T-helper 17 cell (primary cell): Measurements from ENCODE around the gene PCSK9. TPM values are rescaled to one million over a fixed set of nuclear protein-coding genes. Genes with fewer than 3 reads are reported as not detected.
A peak's percentile ranks its signal among the peaks of the same experiment; 100 is the strongest.

Source experiments
- ATAC-seq: fragments of 150-1000 bp; cut with Tn5 transposase; 2 replicates; pipeline ENCODE4 v1.10.0; 2021; ENCODE audit warnings: mild to moderate bottlenecking, moderate library complexity
- DNase-seq, 3 donors: peaks; one replicate each; pipeline versions ENCODE4 v3.0.0 to v3.0.0-alpha.2; 2020 to 2021
- H3K9me3 ChIP-seq: one replicate; pipeline ENCODE4 v1.7.0; 2013; ENCODE audit warnings: low read length, mild to moderate bottlenecking; ENCODE audit not compliant: control insufficient read depth, poor library complexity, severe bottlenecking
- H3K27ac Mint-ChIP-seq: one replicate; pipeline ENCODE4 v1.8.0; 2022; ENCODE audit warnings: mild to moderate bottlenecking, moderate library complexity, mixed read lengths
- H3K27me3 Mint-ChIP-seq: one replicate; pipeline ENCODE4 v1.8.0; 2022; ENCODE audit warnings: mixed read lengths
- H3K36me3 Mint-ChIP-seq: one replicate; pipeline ENCODE4 v1.8.0; 2022; ENCODE audit warnings: low read depth, mixed read lengths
- H3K4me1 Mint-ChIP-seq: one replicate; pipeline ENCODE4 v1.8.0; 2022; ENCODE audit warnings: mild to moderate bottlenecking, mixed read lengths
- H3K4me3 Mint-ChIP-seq: one replicate; pipeline ENCODE4 v1.8.0; 2022; ENCODE audit warnings: mild to moderate bottlenecking, moderate library complexity, mixed read lengths
- total RNA-seq, 4 donors: library from RNA in 2 of 4; stranded (reverse) in 2 of 4; gene quantifications; one replicate each; pipeline ENCODE4 v1.2.3 and lab custom pipeline; 2022 to 2026

Gene PCSK9
- total RNA-seq, 2 donors from 2014 or later = not detected

- ATAC-seq (no peak), DNase-seq (no peak)
Observed at GRCh38 chr1:55052221-55053142, 13.1 kb downstream of the PCSK9 start.

DNA sequence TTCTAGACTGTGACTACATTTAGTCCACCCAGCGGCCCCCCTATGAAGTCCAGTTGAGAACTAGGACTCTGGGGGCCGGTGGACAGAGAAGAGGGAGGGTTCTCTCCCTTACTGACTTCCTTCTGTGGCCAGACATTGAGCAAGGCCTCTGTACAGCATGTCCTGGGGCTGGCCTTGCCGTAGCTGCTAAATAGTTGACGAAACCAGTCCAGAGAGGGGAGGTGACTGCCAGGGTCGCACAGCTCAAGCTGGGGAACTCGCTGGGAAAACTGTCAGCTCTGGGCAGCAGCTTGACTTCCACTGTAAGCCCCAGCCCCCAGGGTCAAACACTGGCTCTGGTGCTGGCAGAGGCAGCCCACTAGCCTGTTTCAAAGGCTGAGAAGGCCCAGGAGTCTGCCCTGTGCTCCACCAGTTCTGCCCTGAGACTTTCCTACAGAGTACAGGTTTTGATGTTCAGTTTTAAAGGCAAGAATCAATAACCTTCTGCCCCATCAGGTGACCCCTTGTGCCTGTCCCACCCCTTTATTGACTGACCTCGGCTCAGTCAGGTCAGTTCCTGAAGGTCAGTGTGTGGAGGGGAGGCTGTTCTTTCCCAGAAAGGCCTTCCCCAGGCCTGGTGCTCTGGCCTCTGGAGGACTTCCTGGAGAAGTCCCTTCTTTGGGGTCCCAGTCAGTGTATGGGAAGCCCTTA, 14.1 kb downstream of the PCSK9 start:
- Mint-ChIP-seq H3K27ac (no peak overlapping the region), H3K4me3 (no peak overlapping the region), H3K4me1 (no peaks in the 10 kb centered on the region), H3K27me3 (peaks cover 4% of the 10 kb centered on the region), H3K36me3 (no peaks in the 10 kb centered on the region)
- no peak for DNase-seq
- no peak for ATAC-seq
- no peaks in the 10 kb centered on the region for H3K9me3 ChIP-seq

More at GRCh38 chr1:55052221-55053142, 13.1 kb downstream of the PCSK9 start:
- H3K27ac Mint-ChIP-seq = no peak overlapping the region
- no peaks in the 10 kb centered on the region for H3K36me3 Mint-ChIP-seq
- no peaks in the 10 kb centered on the region for H3K4me1 Mint-ChIP-seq
- no peak overlapping the region for H3K4me3 Mint-ChIP-seq
- peaks cover 4% of the 10 kb centered on the region for H3K27me3 Mint-ChIP-seq
- H3K9me3 ChIP-seq = no peaks in the 10 kb centered on the region

DNA sequence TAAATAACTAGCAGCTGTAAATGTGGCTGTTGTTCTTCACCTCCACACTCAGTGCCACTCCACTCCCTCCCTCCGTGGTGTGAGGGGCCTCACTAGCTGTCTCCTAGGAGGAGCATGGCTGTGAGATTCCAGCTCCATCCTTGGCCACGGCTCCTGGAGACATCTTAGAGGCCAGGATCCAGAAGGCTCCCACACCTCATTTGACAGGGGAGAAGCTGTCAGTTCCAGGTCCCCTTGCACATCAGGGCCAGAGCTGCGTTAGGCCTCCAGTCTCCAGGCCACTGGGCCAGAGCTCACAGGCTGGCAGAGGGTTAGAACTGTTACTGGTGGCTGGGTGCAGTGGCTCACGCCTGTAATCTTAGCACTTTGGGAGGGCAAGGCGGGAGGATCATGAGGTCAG, 15.0 kb downstream of the PCSK9 start:
- Mint-ChIP-seq H3K27me3 (peaks cover 4% of the 10 kb centered on the region), H3K4me3 (no peak overlapping the region), H3K4me1 (no peaks in the 10 kb centered on the region), H3K36me3 (no peaks in the 10 kb centered on the region), H3K27ac (peak overlapping the region; percentile 41)
- no peak for ATAC-seq
- H3K9me3 ChIP-seq = no peaks in the 10 kb centered on the region
- DNase-seq = no peak

GRCh38 chr1:55055084-55055882, 15.9 kb downstream of the PCSK9 start:
- peak overlapping the region; percentile 41 for H3K27ac Mint-ChIP-seq

DNA sequence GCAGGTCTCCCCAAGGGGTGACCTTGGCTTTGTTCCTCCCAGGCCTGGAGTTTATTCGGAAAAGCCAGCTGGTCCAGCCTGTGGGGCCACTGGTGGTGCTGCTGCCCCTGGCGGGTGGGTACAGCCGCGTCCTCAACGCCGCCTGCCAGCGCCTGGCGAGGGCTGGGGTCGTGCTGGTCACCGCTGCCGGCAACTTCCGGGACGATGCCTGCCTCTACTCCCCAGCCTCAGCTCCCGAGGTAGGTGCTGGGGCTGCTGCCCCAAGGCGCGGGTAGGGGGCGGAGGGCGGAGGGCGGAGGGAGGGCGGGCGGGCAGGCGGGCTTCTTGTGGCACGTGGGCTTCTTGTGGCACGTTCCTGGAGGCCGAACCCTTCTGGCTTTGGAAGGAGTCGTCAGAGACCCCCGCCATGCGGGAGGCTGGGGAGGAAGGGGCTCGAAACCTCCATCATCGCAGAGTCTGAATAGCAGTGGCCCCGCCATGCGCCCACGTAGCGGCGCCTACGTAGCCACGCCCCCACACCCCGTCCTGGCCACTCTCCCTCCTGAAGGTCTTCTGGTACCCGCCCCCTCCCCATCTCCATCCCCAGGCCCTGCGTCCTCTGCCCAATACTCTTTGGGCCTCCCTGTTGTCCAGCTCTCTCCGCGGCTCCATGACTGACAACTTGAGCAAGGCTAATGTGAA, 16.7 kb downstream of the PCSK9 start:
- DNase-seq = no peak
- no peaks in the 10 kb centered on the region for H3K9me3 ChIP-seq
- Mint-ChIP-seq H3K4me3 (no peak overlapping the region), H3K4me1 (no peaks in the 10 kb centered on the region), H3K27me3 (peaks cover 4% of the 10 kb centered on the region), H3K36me3 (no peaks in the 10 kb centered on the region), H3K27ac (no peak overlapping the region)
- no peak for ATAC-seq

More at GRCh38 chr1:55055084-55055882, 15.9 kb downstream of the PCSK9 start:
- no peaks in the 10 kb centered on the region for H3K36me3 Mint-ChIP-seq
- ATAC-seq (no peak), DNase-seq (no peak)
- H3K4me3 Mint-ChIP-seq = no peak overlapping the region
- H3K4me1 Mint-ChIP-seq = no peaks in the 10 kb centered on the region
- H3K9me3 ChIP-seq = no peaks in the 10 kb centered on the region
- peaks cover 4% of the 10 kb centered on the region for H3K27me3 Mint-ChIP-seq

DNA sequence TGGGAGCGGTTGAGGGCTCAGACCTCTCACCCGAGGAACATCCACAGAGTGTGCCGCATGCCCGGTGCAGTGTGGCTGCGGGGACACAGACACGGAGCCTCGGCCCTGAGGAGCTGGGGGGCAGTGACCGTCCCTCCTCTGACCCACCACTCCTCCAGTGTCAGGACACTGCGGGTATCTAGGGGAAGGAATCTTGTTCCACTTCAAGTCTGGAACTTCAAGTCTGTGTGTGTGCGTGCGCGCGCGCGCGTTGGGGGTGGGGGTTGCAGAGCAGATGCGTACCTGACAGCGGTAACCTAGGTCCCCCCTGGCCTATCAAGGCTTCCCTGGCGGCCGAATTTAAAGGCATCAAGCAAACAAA, 17.3 kb downstream of the PCSK9 start:
- no peaks in the 10 kb centered on the region for H3K36me3 Mint-ChIP-seq
- ATAC-seq = no peak
- H3K27ac Mint-ChIP-seq = no peak overlapping the region
- H3K4me3 Mint-ChIP-seq = no peak overlapping the region
- H3K9me3 ChIP-seq = no peaks in the 10 kb centered on the region
- peaks cover under 1% of the 10 kb centered on the region for H3K27me3 Mint-ChIP-seq
- H3K4me1 Mint-ChIP-seq = no peaks in the 10 kb centered on the region
- DNase-seq = no peak

DNA sequence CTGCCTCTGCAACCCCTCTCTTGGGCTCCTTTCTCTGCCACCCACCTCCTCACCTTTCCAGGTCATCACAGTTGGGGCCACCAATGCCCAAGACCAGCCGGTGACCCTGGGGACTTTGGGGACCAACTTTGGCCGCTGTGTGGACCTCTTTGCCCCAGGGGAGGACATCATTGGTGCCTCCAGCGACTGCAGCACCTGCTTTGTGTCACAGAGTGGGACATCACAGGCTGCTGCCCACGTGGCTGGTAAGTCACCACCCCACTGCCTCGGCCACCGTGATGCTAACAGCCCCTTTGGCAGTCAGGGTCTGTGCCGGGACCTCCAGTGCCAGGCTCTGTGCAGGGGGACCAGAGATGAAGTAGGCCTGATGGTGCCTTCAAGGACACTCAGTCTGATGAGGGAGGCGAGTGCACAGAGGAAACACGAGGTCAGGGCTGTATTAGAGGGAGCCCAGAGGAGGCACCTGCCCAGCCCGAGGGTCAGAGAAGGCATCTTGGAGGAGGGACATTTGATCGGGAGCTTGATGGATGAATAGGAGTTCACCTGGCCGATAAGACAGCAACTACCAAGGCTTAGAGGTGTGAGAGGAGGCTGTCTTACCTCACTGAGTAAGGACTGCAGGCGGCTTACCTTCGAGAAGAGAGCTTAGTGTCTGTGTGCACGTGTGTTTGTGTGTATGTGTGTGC, 18.1 kb downstream of the PCSK9 start:
- DNase-seq (no peak), ATAC-seq (no peak)
- no peak overlapping the region for H3K4me3 Mint-ChIP-seq
- no peaks in the 10 kb centered on the region for H3K36me3 Mint-ChIP-seq
- peaks cover 3% of the 10 kb centered on the region for H3K4me1 Mint-ChIP-seq
- no peaks in the 10 kb centered on the region for H3K9me3 ChIP-seq
- no peak overlapping the region for H3K27ac Mint-ChIP-seq
- H3K27me3 Mint-ChIP-seq = no peaks in the 10 kb centered on the region

DNA sequence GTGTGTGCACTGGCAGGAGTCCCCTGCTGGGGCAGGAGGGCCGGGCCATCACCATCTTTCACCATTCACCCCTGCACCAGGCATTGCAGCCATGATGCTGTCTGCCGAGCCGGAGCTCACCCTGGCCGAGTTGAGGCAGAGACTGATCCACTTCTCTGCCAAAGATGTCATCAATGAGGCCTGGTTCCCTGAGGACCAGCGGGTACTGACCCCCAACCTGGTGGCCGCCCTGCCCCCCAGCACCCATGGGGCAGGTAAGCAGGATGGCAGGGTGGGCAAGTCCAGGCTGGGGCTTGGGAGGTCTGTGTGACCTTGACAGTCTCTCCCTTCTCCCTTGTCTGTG, 18.6 kb downstream of the PCSK9 start:
- ATAC-seq (no peak), DNase-seq (no peak)
- Mint-ChIP-seq H3K27ac (no peak overlapping the region), H3K4me1 (peaks cover 3% of the 10 kb centered on the region), H3K36me3 (no peaks in the 10 kb centered on the region), H3K4me3 (no peak overlapping the region), H3K27me3 (no peaks in the 10 kb centered on the region)
- H3K9me3 ChIP-seq = no peaks in the 10 kb centered on the region

DNA sequence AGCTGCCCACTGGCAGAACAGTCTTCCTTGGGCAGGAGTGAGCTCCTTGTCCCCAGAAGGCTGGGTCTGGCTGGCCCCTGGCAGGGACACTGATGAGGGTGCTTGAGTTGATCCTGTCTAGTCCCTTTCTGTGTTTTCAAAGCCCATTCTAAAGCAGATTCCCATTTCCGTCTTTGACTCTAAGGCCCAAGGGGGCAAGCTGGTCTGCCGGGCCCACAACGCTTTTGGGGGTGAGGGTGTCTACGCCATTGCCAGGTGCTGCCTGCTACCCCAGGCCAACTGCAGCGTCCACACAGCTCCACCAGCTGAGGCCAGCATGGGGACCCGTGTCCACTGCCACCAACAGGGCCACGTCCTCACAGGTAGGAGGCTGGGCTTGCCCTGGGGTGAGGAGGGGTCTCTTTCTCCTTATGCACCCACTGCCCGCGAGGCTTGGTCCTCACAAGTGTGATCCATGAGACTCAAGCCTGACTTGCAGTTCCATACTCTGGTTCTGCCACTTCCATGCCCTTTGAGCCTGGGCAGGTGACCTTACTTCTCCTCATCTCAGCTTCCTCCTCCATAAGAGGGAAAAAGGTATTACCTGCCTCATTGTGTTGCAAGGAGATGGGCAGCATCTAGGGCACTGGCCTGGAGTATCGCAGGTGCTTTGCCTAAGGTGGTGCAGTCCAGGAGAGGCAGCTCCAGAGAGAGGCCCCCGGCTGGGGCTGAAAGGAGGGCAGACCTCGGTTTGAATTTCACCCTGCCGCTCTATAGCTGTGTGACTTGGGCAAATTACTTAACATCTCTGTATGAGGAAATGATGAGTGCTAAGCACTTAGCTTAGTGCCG, 20.2 kb downstream of the PCSK9 start:
- no peak overlapping the region for H3K27ac Mint-ChIP-seq
- ATAC-seq (no peak), DNase-seq (no peak)
- no peaks in the 10 kb centered on the region for H3K36me3 Mint-ChIP-seq
- H3K27me3 Mint-ChIP-seq = no peaks in the 10 kb centered on the region
- H3K9me3 ChIP-seq = no peaks in the 10 kb centered on the region
- H3K4me1 Mint-ChIP-seq = peaks cover 3% of the 10 kb centered on the region
- H3K4me3 Mint-ChIP-seq = no peak overlapping the region

DNA sequence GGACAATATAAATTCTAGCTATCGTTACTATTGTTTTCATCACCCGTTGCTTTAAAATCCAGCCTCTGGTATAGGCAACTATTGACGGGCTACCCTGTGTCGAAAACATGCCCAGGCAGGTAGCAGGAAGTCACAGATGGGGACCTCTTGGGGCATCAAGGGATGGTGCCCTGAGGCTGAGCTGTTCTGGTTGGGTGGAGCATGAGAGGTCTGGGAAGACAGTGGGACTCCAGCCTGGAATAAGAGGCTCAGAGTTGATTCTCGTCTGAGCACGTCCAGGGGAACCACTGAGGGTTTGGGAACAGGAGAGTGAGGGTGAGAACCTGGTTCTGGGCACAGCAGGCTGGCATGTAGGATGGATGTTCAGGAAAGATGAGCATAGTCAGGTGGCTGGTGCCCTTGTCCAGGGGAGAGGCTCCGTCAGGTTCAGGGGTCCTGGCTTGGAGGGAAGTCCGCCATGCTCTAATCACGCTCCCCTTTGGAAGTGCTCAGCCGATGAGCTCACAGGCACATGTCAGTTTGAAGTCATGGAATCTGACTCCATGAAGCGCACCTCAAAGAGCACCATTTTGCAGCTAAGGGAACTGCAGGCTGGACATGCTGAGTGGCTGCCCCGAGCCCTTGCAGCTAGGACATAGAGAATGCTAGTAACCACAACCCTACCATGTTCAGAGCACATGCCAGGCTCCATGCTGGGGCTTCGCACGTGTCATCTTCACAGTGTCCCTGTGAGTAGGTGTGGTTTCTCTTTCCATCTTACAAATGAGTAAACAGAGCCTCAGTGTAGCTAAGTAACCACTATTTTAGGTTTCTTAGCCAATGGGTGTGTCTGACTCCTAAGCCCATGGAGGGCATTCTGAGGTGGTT, 21.0 kb downstream of the PCSK9 start:
- Mint-ChIP-seq H3K27me3 (no peaks in the 10 kb centered on the region), H3K27ac (no peak overlapping the region), H3K4me1 (peaks cover 3% of the 10 kb centered on the region), H3K4me3 (no peak overlapping the region), H3K36me3 (no peaks in the 10 kb centered on the region)
- ATAC-seq (no peak), DNase-seq (no peak)
- no peaks in the 10 kb centered on the region for H3K9me3 ChIP-seq

- Mint-ChIP-seq H3K4me3 (no peak overlapping the region), H3K4me1 (peaks cover 3% of the 10 kb centered on the region), H3K27me3 (no peaks in the 10 kb centered on the region), H3K36me3 (no peaks in the 10 kb centered on the region), H3K27ac (no peak overlapping the region)
- DNase-seq (no peak), ATAC-seq (no peak)
- H3K9me3 ChIP-seq = no peaks in the 10 kb centered on the region
Observed at GRCh38 chr1:55061000-55061705, 21.8 kb downstream of the PCSK9 start.
